Tibial nerve (tissue), 4 donors: ENCODE data around the gene BCAS3.

ENCODE experiments used
- EP300 ChIP-seq, 2 donors: sonication (generic); formaldehyde crosslinking; IDR thresholded peaks; one replicate each; pipeline ENCODE4 v1.6.1; 2017; ENCODE audit warnings: antibody characterized with exemption in 2 of 2, mild to moderate bottlenecking in 1 of 2
- TF ChIP-seq, protein P1 (sequence below), 5 experiments: fragments of 200-600 bp in 3 of 5; fragments of 450-650 bp in 2 of 5; sonication (generic) in 3 of 5; IDR thresholded peaks; one replicate each; pipeline ENCODE4 v1.5.1; 2016 to 2019; ENCODE audit warnings: antibody characterized with exemption in 5 of 5, mild to moderate bottlenecking in 3 of 5, moderate library complexity in 2 of 5

DNA sequence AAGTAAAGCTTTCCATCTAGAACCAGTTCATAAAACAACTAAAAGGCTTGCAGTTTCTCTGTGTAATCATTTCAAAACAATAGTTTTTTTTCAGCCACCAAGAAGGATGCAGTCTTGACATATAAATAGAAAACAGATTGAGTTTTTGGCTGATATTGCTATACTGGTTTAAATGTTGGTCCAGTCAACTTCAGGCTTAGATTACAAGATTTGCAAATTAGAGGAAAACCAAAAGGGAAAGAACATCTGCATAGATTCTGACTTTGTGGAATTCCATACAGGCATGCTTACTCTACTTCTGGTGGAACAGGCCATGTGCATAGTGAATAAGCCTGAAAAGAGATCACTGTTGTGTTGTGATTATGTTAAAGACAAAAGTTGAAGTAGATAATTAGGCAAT is 150.3 kb downstream of the BCAS3 start:
- TF ChIP-seq, protein P1, sequence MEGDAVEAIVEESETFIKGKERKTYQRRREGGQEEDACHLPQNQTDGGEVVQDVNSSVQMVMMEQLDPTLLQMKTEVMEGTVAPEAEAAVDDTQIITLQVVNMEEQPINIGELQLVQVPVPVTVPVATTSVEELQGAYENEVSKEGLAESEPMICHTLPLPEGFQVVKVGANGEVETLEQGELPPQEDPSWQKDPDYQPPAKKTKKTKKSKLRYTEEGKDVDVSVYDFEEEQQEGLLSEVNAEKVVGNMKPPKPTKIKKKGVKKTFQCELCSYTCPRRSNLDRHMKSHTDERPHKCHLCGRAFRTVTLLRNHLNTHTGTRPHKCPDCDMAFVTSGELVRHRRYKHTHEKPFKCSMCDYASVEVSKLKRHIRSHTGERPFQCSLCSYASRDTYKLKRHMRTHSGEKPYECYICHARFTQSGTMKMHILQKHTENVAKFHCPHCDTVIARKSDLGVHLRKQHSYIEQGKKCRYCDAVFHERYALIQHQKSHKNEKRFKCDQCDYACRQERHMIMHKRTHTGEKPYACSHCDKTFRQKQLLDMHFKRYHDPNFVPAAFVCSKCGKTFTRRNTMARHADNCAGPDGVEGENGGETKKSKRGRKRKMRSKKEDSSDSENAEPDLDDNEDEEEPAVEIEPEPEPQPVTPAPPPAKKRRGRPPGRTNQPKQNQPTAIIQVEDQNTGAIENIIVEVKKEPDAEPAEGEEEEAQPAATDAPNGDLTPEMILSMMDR (IDR thresholded peaks at IDR 0.05) = no peak
- no peak for TF ChIP-seq EP300 (IDR thresholded peaks at IDR 0.05)
